COLO668 (cell line): ENCODE results near the gene PRKD3.
"Not testable (repeated sequence)": the region's sequence is repeated elsewhere in the genome, so short reads cannot be mapped to it uniquely, and the experiment has no call there.

Experiments
- DNase-seq: peaks from one replicate; lab custom pipeline; 2025; ENCODE audit not compliant: unreplicated experiment; lab: John Stamatoyannopoulos, UW

Gene PRKD3

DNA sequence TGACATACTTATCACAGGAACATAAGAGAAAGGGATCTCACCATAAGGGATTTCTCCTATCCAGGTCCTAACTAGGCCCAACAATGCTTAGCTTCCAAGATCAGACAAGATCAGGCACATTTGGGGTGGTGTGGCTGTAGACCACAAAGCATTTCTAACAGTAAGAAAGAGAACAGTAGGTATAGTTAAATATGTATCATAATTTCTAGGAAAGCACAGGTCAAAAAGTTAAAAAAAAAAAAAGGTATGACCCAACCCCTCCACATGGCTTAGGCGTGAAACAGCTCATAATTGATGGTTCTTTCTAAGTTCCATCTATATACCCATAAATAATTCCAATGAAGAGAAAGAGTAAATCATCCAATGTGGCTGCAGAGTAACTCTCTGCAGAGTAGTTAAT is 6.9 kb downstream of the PRKD3 start:
- no peak for DNase-seq

DNA sequence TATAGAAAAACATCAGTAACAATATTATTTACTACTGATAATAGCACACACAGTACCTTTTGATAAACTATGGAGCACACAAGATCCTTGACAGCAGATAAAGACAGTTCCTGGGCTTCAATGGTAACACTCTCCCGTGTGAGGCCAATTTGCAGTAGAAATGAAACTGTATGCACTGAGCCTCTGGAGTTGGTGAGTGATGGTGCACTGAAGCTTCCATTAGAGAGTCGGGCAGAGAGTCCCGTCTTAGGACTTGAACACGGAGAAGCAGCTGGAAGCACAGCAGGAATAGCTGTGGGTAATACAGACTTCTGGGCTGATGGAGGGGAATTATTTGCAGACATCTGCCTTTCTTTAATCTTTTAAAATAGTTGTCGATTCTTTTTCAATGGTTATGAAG is 8.5 kb downstream of the PRKD3 start:
- no peak for DNase-seq

DNA sequence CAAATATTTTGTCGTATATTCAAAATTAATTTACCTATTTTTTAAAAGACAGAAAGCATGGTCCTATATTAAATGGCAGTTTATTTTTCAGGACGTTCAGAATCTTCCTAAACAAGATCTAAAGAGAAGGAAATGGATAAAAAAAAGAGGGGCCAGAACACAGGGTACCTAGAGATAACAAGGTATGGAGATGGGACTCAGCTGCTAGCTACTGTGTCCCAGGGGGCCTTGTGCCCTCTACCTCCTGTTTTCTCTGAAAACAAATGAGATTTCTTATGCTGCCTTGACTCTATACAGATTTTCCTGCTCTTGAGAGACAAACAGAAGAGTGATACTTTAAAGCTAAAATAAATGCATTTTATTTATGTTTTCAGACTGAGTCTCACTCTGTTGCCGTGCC is 9.3 kb downstream of the PRKD3 start:
- DNase-seq, result no peak

DNA sequence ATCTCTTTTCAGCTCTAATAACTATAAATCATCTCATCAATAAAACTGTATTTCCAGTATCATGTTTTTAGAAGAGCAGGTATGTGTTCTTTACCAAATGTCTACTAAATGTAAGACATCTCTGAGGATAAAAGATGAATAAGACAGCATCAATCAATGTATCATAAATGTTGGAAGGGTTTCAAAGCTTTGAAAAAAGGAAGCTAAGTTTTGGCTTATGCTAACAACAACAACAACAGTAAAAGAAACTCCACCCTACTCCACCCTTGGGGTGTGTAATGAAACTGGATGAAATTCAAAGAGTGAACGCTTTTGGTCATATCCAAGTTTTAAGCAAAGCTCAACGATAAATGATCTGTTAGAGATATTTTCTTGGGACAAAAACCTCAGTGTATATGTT is 17.1 kb downstream of the PRKD3 start:
- no peak for DNase-seq

DNA sequence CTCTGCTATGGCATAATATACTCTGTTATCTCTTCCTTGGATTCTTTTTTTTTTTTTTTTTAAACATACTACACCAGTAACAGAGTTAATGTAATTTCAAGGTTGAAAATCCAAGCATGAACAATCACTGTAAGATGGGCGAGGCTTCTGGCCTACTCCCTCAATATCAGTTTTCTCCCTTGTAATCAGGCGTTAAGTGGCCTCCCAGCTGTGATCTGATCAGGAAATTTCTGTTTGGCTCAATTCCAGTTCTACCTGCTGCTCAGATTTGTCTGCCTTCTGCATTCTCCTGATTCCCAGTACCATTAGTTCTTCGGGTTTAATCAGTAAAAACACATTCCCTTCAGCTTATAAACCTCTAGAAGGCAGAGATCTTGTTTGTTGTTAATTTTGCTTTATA is 18.6 kb downstream of the PRKD3 start:
- DNase-seq, result peak; percentile 21

DNA sequence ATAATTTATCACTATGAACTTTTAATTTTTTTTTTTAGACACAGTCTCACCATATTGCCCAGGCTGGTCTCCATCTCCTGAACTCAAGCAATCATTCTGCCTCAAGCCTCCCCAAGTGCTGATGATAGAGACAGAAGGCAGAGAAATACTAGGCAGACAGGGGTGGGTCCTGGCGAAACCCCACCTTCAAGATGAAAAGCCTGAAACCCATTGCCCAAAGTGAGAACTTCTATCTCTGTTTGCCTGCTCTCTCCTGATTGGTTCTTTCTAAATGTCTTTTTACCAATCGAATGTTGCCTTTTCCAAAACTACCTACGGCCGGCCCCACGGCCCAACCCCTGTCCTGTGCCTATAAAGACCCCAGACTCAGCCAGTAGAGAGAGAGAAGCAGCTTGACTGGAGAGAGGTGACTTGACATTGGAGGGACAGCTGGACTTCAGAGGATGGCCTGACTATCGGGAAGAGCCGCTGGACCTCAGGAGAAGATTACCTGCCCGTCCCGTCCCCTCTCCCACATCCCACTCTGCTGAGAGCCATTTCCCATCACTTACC is 21.9 kb downstream of the PRKD3 start:
- DNase-seq, result no peak

DNA sequence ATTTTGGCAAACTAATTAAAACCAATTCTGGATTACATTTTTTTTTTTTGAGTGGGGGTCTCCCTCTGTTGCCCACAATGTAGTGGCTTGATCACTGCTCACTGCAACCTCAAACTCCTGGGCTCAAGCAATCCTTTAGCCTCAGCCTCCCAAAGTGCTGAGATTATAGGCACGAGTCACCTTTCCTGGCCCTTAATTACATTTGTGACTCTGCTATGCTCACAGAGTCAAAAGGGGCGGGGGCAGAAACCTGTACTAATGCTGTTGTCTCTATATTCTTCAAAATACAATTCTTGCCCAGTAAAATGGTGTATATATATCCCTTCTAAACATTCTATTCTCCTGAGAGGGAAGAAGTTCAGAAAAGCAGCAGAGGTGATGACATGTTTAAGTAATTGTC is 23.2 kb downstream of the PRKD3 start:
- no peak for DNase-seq

DNA sequence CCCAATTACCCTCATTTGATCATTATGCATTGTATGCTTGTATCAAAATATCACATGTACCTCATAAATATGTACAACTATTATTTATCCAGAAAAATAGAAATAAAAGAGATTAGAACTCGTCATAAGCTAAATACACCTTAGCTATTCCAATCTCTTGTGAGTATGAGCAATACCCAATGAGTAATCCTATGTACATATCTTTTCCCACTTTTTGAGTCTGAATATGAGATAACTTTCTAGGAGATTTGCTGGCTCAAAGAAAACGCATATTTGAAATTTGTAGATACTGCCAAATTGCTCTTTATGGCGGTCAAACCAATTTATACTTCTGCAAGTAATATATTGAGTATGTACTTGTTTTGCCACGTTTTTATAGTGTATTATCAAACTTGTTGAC is 24.1 kb downstream of the PRKD3 start:
- no peak for DNase-seq

DNA sequence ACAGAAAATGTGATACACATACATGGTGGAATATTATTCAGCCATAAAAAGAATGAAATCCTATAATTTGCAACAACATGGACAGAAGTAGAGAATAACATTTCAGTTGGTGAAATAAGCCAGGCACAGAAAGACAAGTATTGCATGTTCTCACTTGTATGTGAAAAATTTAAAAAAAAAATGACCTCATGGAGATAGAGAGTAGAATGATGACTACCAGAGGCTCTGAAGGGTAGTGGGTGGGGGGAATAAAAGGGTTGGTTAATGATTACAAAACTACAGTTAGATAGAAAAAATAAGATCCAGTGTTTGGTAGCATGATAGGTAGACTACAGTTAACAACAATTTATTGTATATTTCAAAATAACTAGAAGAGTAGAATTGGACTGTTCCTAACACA is 24.5 kb downstream of the PRKD3 start:
- no peak for DNase-seq

DNA sequence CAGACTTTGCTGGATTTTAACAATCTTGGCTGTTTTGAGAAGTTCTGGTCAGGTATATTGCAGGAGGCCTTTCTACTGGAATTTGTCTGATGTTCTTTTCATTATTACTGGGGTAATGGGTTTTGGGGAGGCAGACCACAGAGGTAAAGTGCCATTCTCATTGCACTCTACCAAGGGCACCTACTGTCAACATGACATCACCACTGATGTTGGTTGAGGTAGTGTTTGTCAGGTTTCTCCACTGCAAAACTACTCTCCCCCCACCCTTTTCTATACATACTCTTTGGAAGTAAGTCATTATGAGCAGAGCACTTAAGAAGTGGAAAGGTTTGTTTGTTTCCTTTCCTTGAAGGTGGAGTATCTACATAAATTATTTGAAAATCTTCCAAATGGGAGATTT is 27.0 kb downstream of the PRKD3 start:
- no peak for DNase-seq

DNA sequence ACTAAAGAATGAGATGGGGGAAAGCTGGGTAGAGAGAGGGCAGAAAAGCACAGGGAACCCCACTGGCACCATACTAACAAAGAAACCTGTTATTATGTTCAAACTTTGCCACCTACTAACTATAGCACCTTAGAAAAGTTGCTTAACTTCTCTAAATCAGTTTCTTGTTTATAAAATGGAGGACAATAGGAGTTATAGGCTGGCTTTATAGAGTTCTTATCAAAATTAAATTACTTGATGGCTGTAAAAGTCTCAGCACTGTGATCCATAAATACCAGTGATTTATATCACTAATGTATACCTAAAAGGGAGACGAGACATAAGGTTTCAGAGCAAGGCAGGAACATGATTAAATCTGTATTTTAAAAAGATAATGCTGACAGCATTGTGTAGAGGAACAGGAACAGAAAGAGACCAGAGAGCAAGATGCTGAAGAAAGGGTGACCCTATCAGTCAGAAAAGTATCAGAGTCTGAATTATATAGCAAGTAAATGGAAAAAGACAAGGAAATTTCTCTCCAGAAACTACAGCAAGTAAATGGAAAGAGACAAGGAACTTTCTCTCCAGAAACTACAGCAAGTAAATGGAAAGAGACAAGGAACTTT is 29.1 kb downstream of the PRKD3 start:
- DNase-seq, result no peak

DNA sequence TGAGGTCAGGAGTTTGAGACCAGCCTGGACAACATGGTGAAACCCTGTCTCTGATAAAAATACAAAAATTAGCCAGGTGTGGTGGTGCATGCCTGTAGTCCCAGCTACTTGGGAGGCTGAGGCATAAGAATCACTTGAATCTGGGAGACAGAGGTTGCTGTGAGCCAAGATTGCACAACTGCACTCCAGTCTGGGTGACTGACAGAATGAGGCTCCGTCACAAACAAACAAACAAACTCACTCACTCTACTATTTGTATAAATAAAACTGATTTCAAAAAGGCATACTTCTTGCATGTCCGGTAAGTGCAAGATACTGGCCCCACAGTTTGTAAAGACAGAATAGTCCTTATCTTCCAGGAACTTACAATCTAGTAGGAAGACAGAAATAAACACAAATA is 29.8 kb downstream of the PRKD3 start:
- not testable (repeated sequence) for DNase-seq

DNA sequence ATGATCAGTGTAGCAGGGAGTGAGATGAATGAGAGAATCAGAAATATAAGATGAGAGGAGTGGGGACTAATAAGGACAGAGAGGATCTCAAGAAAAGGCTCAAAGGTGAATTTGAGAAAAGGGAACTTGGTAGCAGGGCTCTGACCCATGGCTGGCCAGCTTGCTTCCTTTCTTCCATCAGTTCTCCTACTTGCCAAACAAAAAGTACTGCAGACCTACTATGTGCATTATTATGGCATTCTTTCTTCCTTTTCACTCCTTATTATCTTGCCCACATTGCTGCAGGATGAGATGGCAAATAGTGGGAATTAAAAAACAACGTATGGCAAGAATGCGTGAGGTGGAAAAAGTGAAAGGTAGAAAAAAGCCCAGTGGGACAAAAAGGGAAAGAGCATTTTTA is 33.0 kb downstream of the PRKD3 start:
- DNase-seq, result no peak

DNA sequence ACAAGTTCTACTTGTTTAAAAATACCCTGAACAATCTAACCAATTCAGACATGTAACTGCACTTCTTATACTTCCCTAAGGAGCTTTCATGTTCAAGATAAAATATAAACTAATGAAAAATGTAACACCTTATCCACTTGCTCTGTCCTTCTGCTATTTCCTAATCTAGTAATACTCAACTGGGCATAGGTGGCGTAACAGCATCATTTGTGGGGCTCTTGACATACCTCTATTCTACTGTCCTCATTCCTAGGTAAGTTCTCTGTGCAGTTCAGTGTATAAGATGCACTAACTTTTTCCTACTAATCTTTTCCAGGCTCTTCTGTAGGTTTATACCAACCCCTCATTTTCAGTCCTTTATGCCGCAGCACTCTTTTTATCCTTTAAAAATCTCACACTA is 36.7 kb downstream of the PRKD3 start:
- peak; percentile 20 for DNase-seq

DNA sequence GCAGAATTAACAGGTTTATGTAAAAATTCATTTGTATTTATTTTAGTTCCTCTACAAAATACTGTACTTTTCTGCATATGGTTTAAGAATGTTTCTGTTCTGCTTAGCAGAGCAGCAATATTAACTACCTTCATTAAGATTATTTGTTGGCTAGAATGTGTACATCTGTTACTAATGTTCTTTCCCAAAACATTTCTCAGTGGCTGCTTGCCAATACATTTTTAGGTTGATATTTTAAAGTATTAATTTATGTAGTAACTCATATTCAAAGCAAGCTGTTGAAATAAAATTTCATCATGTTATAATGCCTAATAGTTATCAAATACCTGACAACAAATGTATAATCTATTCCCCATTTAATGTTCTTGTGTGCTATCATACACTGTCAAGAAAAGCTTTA is 40.3 kb downstream of the PRKD3 start:
- no peak for DNase-seq

DNA sequence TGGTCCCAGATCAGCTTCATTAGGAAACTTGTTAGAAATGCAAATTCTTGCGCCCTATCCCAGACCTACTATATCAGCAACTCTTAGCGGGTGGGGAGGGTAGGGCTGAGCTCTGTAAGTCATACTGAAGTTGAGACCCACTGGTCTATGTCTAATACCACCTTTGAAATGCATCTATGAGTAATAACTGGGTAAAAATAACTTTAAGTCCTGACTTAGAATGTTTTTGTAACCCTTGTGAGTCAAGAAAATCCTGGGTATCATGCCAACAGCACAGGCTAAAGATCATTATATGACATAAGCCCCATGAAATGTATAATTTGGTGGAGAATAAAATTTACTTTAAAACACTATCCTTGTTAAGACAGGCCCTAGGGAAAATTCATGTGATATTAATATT is 41.4 kb downstream of the PRKD3 start:
- DNase-seq, result no peak

DNA sequence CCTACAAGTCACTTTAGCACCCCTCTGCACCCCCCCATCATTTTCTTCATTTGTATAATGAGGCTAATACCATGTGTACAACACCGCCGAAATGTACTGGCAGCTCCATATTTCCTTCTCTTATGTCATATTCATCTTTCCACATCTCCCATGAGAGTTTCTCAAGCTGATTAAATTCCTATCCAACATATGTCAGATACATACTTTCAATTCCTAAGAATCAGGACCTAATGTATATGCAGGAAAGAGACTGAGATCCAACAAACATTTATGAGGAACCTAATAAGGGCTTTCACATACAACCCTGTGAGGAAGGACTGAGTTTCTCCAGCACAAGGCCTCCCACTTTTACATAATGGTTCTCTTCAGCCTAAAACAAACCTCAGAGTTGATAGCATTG is 41.9 kb downstream of the PRKD3 start:
- DNase-seq, result no peak

DNA sequence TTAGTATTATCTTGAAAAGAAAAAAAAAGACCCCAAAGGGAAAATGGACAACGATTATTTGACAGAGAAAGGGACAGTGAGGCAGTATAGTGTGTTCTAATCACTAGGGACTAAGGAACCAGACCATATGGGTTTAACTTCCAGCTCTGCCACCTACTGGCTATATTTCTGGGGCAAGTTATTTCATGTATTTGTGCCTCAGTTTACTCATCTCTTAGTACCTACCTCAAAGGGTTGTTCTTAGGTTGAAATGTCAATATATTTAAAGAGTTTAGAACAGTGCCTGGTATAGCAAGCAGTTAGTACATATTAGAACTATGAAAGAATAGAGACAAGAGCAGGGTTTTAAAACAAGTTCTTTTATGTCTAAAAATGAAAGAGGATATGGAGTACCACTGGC is 42.7 kb downstream of the PRKD3 start:
- no peak for DNase-seq

DNA sequence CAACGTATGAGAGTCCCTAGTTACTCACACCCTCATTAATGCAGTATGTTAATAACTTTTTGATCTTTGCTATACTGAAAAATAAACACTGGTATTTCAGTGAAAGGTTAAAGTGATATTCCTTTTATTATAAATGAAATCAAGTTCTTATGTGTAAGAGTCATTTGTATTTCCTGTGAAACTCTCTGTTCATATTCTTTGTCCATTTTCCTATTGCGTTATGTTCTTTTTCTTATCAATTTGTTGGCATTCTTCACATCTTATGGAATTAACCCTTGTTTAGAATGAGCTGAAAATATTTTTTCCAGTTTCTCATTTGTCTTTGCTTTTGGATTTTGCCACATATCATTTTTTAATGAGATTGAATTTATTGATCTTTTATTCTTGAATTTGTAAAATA is 48.3 kb downstream of the PRKD3 start:
- no peak for DNase-seq
